CD14-positive monocyte (primary cell): Measurements from ENCODE around the gene BPNT1. TPM values are rescaled to one million over a fixed set of nuclear protein-coding genes. Genes with fewer than 3 reads are reported as not detected.
"Not testable (repeated sequence)": the region's sequence is repeated elsewhere in the genome, so short reads cannot be mapped to it uniquely, and the experiment has no call there.

Experiments used
- DNase-seq, 3 donors: peaks; one replicate each; pipeline ENCODE4 v3.0.0-alpha.2; 2011 to 2022
- H2AFZ ChIP-seq: 2 replicates; pipeline ENCODE4 v1.6.0; 2012; ENCODE audit warnings: mild to moderate bottlenecking, low read depth, low read length, inconsistent platforms; ENCODE audit not compliant: insufficient read depth, poor library complexity, severe bottlenecking
- H3K27ac ChIP-seq, 2 donors: 1 replicate in 1 of 2; 2 replicates in 1 of 2; pipeline ENCODE4 v1.5.1; 2012 to 2013; ENCODE audit warnings: low read length in 2 of 2, control low read depth in 1 of 2, inconsistent platforms in 1 of 2, low read depth in 1 of 2, mild to moderate bottlenecking in 1 of 2
- H3K27me3 ChIP-seq, 2 donors: one replicate each; pipeline versions ENCODE4 v1.6.0 to v1.6.1; 2011 to 2013; ENCODE audit warnings: low read length in 2 of 2; ENCODE audit not compliant: control insufficient read depth in 2 of 2, insufficient read depth in 2 of 2
- H3K36me3 ChIP-seq, 2 donors: replicated peaks in 1 of 2; 1 replicate in 1 of 2; 2 replicates in 1 of 2; pipeline versions ENCODE4 v1.5.1 to v1.6.1; 2012 to 2013; ENCODE audit warnings: low read length in 2 of 2, control low read depth in 1 of 2, inconsistent platforms in 1 of 2, mild to moderate bottlenecking in 1 of 2; ENCODE audit not compliant: insufficient read depth in 2 of 2, control insufficient read depth in 1 of 2
- H3K4me1 ChIP-seq, 2 donors: 1 replicate in 1 of 2; 2 replicates in 1 of 2; pipeline versions ENCODE4 v1.5.1 to v1.6.1; 2012 to 2013; ENCODE audit warnings: low read length in 2 of 2, control low read depth in 1 of 2, inconsistent platforms in 1 of 2, mild to moderate bottlenecking in 1 of 2, moderate library complexity in 1 of 2; ENCODE audit not compliant: insufficient read depth in 2 of 2, control insufficient read depth in 1 of 2
- H3K4me2 ChIP-seq: replicated peaks from 2 replicates; pipeline ENCODE3; 2012; ENCODE audit warnings: low read length, moderate library complexity, mild to moderate bottlenecking; ENCODE audit not compliant: poor library complexity, severe bottlenecking; ENCODE audit errors: extremely low read depth
- H3K4me3 ChIP-seq, 3 experiments: fragments of 200-600 bp in 1 of 3; sonication (generic) in 1 of 3; replicated peaks in 1 of 3; 1 replicate in 2 of 3; 2 replicates in 1 of 3; pipeline ENCODE4 v1.5.1; 2011 to 2013; ENCODE audit warnings: low read length in 3 of 3, mild to moderate bottlenecking in 3 of 3, control low read depth in 2 of 3, low read depth in 2 of 3, inconsistent platforms in 1 of 3, moderate library complexity in 1 of 3
- H3K79me2 ChIP-seq: 2 replicates; pipeline ENCODE4 v1.6.0; 2012; ENCODE audit warnings: mild to moderate bottlenecking, control low read depth, inconsistent platforms, low read length, moderate library complexity; ENCODE audit not compliant: insufficient read depth
- H3K9ac ChIP-seq: 2 replicates; pipeline ENCODE4 v1.6.0; 2017; ENCODE audit warnings: low read length, mild to moderate bottlenecking; ENCODE audit not compliant: insufficient read depth, poor library complexity, severe bottlenecking
- H3K9me3 ChIP-seq, 2 donors: replicated peaks in 1 of 2; 1 replicate in 1 of 2; 2 replicates in 1 of 2; pipeline versions ENCODE4 v1.5.1 to v1.6.1; 2012 to 2013; ENCODE audit warnings: low read length in 2 of 2, control low read depth in 1 of 2; ENCODE audit not compliant: control insufficient read depth in 1 of 2, insufficient read depth in 1 of 2
- H4K20me1 ChIP-seq: 2 replicates; pipeline ENCODE4 v1.6.0; 2012; ENCODE audit warnings: mild to moderate bottlenecking, low read length, control low read depth, moderate library complexity; ENCODE audit not compliant: insufficient read depth
- H3K27ac Mint-ChIP-seq, 7 donors: one replicate each; pipeline ENCODE4 v1.8.0; 2020; ENCODE audit warnings: mild to moderate bottlenecking in 7 of 7, mixed read lengths in 7 of 7, moderate library complexity in 6 of 7, inconsistent platforms in 2 of 7
- H3K27me3 Mint-ChIP-seq, 3 donors: one replicate each; pipeline ENCODE4 v1.8.0; 2021 to 2022; ENCODE audit warnings: low read depth in 3 of 3, mild to moderate bottlenecking in 3 of 3, mixed read lengths in 3 of 3, moderate library complexity in 3 of 3, inconsistent platforms in 1 of 3
- H3K36me3 Mint-ChIP-seq, 2 donors: one replicate each; pipeline ENCODE4 v1.8.0; 2020; ENCODE audit warnings: mixed read lengths in 2 of 2, inconsistent platforms in 1 of 2, mild to moderate bottlenecking in 1 of 2
- H3K4me1 Mint-ChIP-seq: one replicate; pipeline ENCODE4 v1.8.0; 2020; ENCODE audit warnings: mild to moderate bottlenecking, mixed read lengths
- H3K4me3 Mint-ChIP-seq, 2 donors: one replicate each; pipeline ENCODE4 v1.8.0; 2020; ENCODE audit warnings: mild to moderate bottlenecking in 2 of 2, mixed read lengths in 2 of 2, moderate library complexity in 1 of 2
- H3K9me3 Mint-ChIP-seq, 7 donors: one replicate each; pipeline ENCODE4 v1.8.0; 2020 to 2022; ENCODE audit warnings: mixed read lengths in 7 of 7, mild to moderate bottlenecking in 6 of 7, moderate library complexity in 6 of 7, inconsistent platforms in 2 of 7
- WGBS: methylation state at CpG from one replicate; pipeline ENCODE4 v1.1.5; 2013; ENCODE audit warnings: missing lambda C conversion rate; ENCODE audit not compliant: insufficient coverage; 5-methylcytosine and 5-hydroxymethylcytosine counted together
- intact Hi-C, 2 donors: fragments of 100-400 bp; cut with micrococcal nuclease; formaldehyde crosslinking; loops; one replicate each; pipeline versions ENCODE4 v1.15.0 to v1.15.1; 2023
- polyA plus RNA-seq, 3 donors: library from polyadenylated mRNA; depleted of rRNA in 1 of 3; unstranded in 2 of 3; stranded (reverse) in 1 of 3; fragments of 300-500 nt in 2 of 3; fragments of >200 nt in 1 of 3; fragmentation: Illumina TruSeq in 2 of 3; gene quantifications; 1 replicate in 2 of 3; 2 replicates in 1 of 3; pipeline ENCODE4 v1.2.3, GENCODE V29; 2012 to 2021
- TF ChIP-seq, protein P1 (sequence below): fragments of 200-600 bp; IDR thresholded peaks from one replicate; pipeline ENCODE4 v1.8.0; 2022; ENCODE audit warnings: antibody characterized with exemption, mild to moderate bottlenecking

The BPNT1 gene
- polyA plus RNA-seq, 3 donors: 5.8 to 10.1 (median 9.8) TPM

- Histone ChIP-seq H4K20me1 (no peaks in the 10 kb centered on the region), H3K4me3 (no peak overlapping the region), H3K79me2 (no peaks in the 10 kb centered on the region), H3K27ac (no peak overlapping the region), H3K9me3 (no peaks in the 10 kb centered on the region), H3K9ac (no peak overlapping the region), H3K4me1 (no peaks in the 10 kb centered on the region), H3K27me3 (no peaks in the 10 kb centered on the region), H3K36me3 (peaks cover 56 to 85% of the 10 kb centered on the region in 2 donors), H3K4me2 (no peak overlapping the region), H2AFZ (no peak overlapping the region)
- Mint-ChIP-seq H3K27me3 (no peaks in the 10 kb centered on the region), H3K36me3 (peaks cover 55 to 72% of the 10 kb centered on the region in 2 donors), H3K9me3 (peaks cover 0 to 1% (median 0%) of the 10 kb centered on the region in 7 donors), H3K27ac (no peak overlapping the region), H3K4me1 (peaks cover 3% of the 10 kb centered on the region), H3K4me3 (peak overlapping the region in 1 of 2 donors; percentile 46)
- DNase-seq: peak in 2 of 3 donors; percentile 31 to 33
- TF ChIP-seq, protein P1, sequence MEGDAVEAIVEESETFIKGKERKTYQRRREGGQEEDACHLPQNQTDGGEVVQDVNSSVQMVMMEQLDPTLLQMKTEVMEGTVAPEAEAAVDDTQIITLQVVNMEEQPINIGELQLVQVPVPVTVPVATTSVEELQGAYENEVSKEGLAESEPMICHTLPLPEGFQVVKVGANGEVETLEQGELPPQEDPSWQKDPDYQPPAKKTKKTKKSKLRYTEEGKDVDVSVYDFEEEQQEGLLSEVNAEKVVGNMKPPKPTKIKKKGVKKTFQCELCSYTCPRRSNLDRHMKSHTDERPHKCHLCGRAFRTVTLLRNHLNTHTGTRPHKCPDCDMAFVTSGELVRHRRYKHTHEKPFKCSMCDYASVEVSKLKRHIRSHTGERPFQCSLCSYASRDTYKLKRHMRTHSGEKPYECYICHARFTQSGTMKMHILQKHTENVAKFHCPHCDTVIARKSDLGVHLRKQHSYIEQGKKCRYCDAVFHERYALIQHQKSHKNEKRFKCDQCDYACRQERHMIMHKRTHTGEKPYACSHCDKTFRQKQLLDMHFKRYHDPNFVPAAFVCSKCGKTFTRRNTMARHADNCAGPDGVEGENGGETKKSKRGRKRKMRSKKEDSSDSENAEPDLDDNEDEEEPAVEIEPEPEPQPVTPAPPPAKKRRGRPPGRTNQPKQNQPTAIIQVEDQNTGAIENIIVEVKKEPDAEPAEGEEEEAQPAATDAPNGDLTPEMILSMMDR: peak; percentile 76
- no CpG with 5 or more reads among the region's 5 CpGs for WGBS
- intact Hi-C loops: no loop called here
These were observed 23.6 kb upstream of the BPNT1 start for GRCh38 chr1:220113136-220113695.

DNA sequence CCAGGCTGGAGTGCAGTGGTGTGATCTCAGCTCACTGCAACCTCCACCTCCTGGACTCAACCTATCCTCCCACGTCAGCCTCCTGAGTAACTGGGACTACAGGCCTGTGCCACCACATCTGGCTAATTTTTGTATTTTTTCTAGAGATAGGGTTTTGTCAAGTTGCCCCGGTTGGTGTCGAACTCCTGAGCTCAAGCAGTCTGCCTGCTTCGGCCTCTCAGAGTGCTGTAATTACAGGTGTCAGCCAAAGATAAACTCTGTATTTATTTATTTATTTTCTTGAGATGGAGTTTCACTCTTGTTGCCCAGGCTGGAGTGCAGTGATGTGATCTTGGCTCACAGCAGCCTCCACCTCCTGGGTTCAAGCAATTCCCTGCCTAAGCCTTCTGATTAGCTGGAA is 23.0 kb upstream of the BPNT1 start:
- H3K27ac Mint-ChIP-seq, H3K4me1 Mint-ChIP-seq, H3K27ac ChIP-seq, H3K9ac ChIP-seq, H3K4me1 ChIP-seq, H3K4me2 ChIP-seq, intact Hi-C loops, DNase-seq, H3K4me3 Mint-ChIP-seq, H3K27me3 Mint-ChIP-seq, H2AFZ ChIP-seq, H3K79me2 ChIP-seq, H3K27me3 ChIP-seq, H4K20me1 ChIP-seq, H3K4me3 ChIP-seq, H3K9me3 ChIP-seq, H3K9me3 Mint-ChIP-seq: not testable (repeated sequence)
- no CpG with 5 or more reads among the region's 4 CpGs for WGBS
- peaks cover 55 to 83% of the 10 kb centered on the region in 2 donors for H3K36me3 ChIP-seq
- peaks cover 58 to 78% of the 10 kb centered on the region in 2 donors for H3K36me3 Mint-ChIP-seq

- H3K4me3 ChIP-seq, H4K20me1 ChIP-seq, DNase-seq, H3K9ac ChIP-seq, H3K4me1 Mint-ChIP-seq, H3K9me3 Mint-ChIP-seq, intact Hi-C loops, H3K79me2 ChIP-seq, H3K27me3 Mint-ChIP-seq, H3K4me3 Mint-ChIP-seq, H3K4me1 ChIP-seq, H3K27me3 ChIP-seq, H3K27ac ChIP-seq, H3K9me3 ChIP-seq, H3K4me2 ChIP-seq, H2AFZ ChIP-seq: not testable (repeated sequence)
- WGBS: 100% methylated on average over 4 of the region's 6 CpGs
- peaks cover 59 to 84% of the 10 kb centered on the region in 2 donors for H3K36me3 ChIP-seq
- Mint-ChIP-seq H3K27ac (peak overlapping the region in 1 of 7 donors; percentile 16), H3K36me3 (peaks cover 63 to 82% of the 10 kb centered on the region in 2 donors)
These were observed 20.9 kb upstream of the BPNT1 start for GRCh38 chr1:220110473-220110872.
